Right lobe of liver (tissue), 6 donors: ENCODE measurements around the gene FUT7. TPM values are rescaled to one million over a fixed set of nuclear protein-coding genes. Genes with fewer than 3 reads are reported as not detected.

ENCODE experiments used
- ATAC-seq, 4 donors: fragments of 200-7000 bp; cut with Tn5 transposase; one replicate each; pipeline ENCODE4 v1.9.1; 2020; ENCODE audit warnings: mild to moderate bottlenecking in 4 of 4, moderate library complexity in 4 of 4
- DNase-seq, 3 donors: peaks; one replicate each; pipeline ENCODE4 v3.0.0-alpha.2; 2020
- H3K27ac ChIP-seq, 3 donors: fragments of 200-600 bp; one replicate each; pipeline ENCODE4 v1.8.0; 2022
- H3K27me3 ChIP-seq, 2 donors: fragments of 200-600 bp; one replicate each; pipeline ENCODE4 v1.8.0; 2022
- H3K36me3 ChIP-seq, 4 donors: fragments of 200-600 bp; sonication (generic) in 1 of 4; one replicate each; pipeline versions ENCODE4 v1.5.1 to v1.8.0; 2017 to 2022; ENCODE audit warnings: control low read depth in 1 of 4
- H3K4me1 ChIP-seq, 4 donors: fragments of 200-600 bp; sonication (generic) in 1 of 4; one replicate each; pipeline versions ENCODE4 v1.5.1 to v1.8.0; 2017 to 2022; ENCODE audit warnings: control low read depth in 1 of 4
- H3K4me3 ChIP-seq, 3 donors: fragments of 200-600 bp; one replicate each; pipeline ENCODE4 v1.8.0; 2022
- H3K9me3 ChIP-seq, 4 donors: fragments of 200-600 bp; sonication (generic) in 1 of 4; one replicate each; pipeline versions ENCODE4 v1.5.1 to v1.8.0; 2017 to 2022; ENCODE audit warnings: control low read depth in 1 of 4
- POLR2A ChIP-seq: fragments of 450-650 bp; IDR thresholded peaks from one replicate; pipeline ENCODE4 v1.6.1; 2017; ENCODE audit warnings: antibody characterized with exemption, mild to moderate bottlenecking
- WGBS: methylation state at CpG from one replicate; pipeline ENCODE4 v1.1.6; 2018; ENCODE audit warnings: low coverage, low lambda C conversion rate; ENCODE audit not compliant: insufficient coverage; ENCODE audit errors: missing lambda C conversion rate; 5-methylcytosine and 5-hydroxymethylcytosine counted together
- intact Hi-C, 2 donors: fragments of 100-400 bp; cut with DNase I; formaldehyde crosslinking; loops; one replicate each; pipeline versions ENCODE4 v1.11.2 to v1.14.1; 2022
- total RNA-seq, 6 experiments: library from RNA; depleted of rRNA in 2 of 6; stranded (reverse); fragments of >200 nt in 2 of 6; fragmentation: NEBNext Ultra II Directional in 3 of 6; extraction: Animal tissue kit (Norgen Biotek cat#: 25700) in 3 of 6; gene quantifications; one replicate each; pipeline versions ENCODE4 v1.1.0 to v1.2.4, GENCODE V29; 2016 to 2023
- TF ChIP-seq, protein P1 (sequence below), 4 donors: fragments of 200-600 bp in 3 of 4; fragments of 450-650 bp in 1 of 4; IDR thresholded peaks; one replicate each; pipeline versions ENCODE4 v1.5.1 to v1.8.0; 2016 to 2022; ENCODE audit warnings: antibody characterized with exemption in 4 of 4, mild to moderate bottlenecking in 2 of 4
- donor health status: DM: no; HTN: yes; CAD: no.
- donor health status: DM: no; HTN: no; CAD: no.
- donor health status: DM: no; HTN: no; CAD: no.
- donor health status: DM: no; HTN: yes; CAD: no.
- donor health status: DM: no; HTN: yes; CAD: no.

FUT7 gene
- total RNA-seq, 6 experiments from 2014 or later, result 0.12 to 0.13 TPM; not detected in 4

- H3K27ac ChIP-seq, result no peak overlapping the region
- WGBS, result 77% methylated on average over 4 of the region's 10 CpGs
- peaks cover 0 to 3% (median 0%) of the 10 kb centered on the region in 4 donors for H3K4me1 ChIP-seq
- ATAC-seq, result no peak
- TF ChIP-seq, protein P1, sequence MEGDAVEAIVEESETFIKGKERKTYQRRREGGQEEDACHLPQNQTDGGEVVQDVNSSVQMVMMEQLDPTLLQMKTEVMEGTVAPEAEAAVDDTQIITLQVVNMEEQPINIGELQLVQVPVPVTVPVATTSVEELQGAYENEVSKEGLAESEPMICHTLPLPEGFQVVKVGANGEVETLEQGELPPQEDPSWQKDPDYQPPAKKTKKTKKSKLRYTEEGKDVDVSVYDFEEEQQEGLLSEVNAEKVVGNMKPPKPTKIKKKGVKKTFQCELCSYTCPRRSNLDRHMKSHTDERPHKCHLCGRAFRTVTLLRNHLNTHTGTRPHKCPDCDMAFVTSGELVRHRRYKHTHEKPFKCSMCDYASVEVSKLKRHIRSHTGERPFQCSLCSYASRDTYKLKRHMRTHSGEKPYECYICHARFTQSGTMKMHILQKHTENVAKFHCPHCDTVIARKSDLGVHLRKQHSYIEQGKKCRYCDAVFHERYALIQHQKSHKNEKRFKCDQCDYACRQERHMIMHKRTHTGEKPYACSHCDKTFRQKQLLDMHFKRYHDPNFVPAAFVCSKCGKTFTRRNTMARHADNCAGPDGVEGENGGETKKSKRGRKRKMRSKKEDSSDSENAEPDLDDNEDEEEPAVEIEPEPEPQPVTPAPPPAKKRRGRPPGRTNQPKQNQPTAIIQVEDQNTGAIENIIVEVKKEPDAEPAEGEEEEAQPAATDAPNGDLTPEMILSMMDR (IDR thresholded peaks at IDR 0.05), result no peak
- TF ChIP-seq POLR2A, result no peak
- no peak for DNase-seq
- H3K4me3 ChIP-seq, result no peak overlapping the region
- no peaks in the 10 kb centered on the region for H3K36me3 ChIP-seq
- no peaks in the 10 kb centered on the region for H3K27me3 ChIP-seq
- intact Hi-C loops, result loop anchor here (5.0 to 10.0 kb wide), 3 partner anchors 93 to 263 kb away; partner anchors contain the start of genes C8G (in 1 of the 2) and FBXW5 (in 1 of the 2)
- no peaks in the 10 kb centered on the region for H3K9me3 ChIP-seq
Measured at GRCh38 chr9:137037483-137037882, 5.6 kb upstream of the FUT7 start.

DNA sequence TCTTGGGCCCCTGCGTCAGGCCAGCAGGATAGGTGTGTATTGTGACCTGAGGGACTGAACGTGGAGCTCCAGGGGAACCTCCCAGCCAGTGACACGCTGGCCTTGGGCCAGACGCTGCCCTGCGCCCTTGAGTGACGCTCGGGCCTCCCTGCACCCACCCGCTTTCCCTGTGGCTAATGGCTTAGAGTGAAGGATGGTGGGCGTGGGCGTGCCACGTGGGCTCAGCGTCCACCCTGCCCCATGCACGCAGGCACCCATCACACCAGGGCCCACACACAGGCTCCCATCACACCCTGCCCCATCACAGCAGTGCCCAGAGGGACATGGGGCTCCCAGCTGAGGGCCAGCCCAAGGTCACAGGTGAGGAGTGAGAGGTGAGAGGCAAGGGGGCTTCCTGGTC, 5.1 kb upstream of the FUT7 start:
- DNase-seq (no peak), ATAC-seq (no peak)
- Histone ChIP-seq H3K27me3 (no peaks in the 10 kb centered on the region), H3K4me3 (no peak overlapping the region), H3K27ac (no peak overlapping the region), H3K9me3 (no peaks in the 10 kb centered on the region), H3K36me3 (no peaks in the 10 kb centered on the region), H3K4me1 (peaks cover 0 to 3% (median 0%) of the 10 kb centered on the region in 4 donors)
- TF ChIP-seq, protein P1 (IDR thresholded peaks at IDR 0.05), result no peak
- TF ChIP-seq POLR2A, result no peak
- WGBS, result no CpG with 5 or more reads among the region's 13 CpGs
- intact Hi-C loops, result loop anchor here (5.0 to 10.0 kb wide), 3 partner anchors 92 to 262 kb away; partner anchors contain the start of genes C8G (in 1 of the 2) and FBXW5 (in 1 of the 2)

DNA sequence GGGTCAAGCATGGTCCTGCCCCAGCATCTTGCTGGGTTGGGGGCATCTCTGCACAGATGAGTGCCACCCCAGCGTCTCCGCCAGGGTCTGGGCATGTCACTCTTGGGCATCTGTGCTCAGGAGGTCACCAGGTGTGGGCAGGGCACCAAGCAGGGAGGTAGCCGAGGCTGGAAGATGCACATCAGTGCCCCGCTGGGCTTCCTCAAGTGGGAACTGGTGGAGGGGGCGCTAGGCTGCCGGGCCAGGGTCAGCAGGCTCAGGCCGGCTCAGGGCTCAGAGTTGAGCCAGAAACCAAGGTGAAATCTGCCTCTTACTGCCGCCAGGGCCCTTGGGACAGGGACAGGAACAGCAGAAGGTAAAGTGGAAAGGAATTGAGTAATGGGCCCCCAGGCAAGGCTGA, 4.0 kb upstream of the FUT7 start:
- Histone ChIP-seq H3K9me3 (no peaks in the 10 kb centered on the region), H3K36me3 (no peaks in the 10 kb centered on the region), H3K27ac (no peak overlapping the region), H3K4me1 (peaks cover 0 to 3% (median 0%) of the 10 kb centered on the region in 4 donors), H3K4me3 (no peak overlapping the region), H3K27me3 (no peaks in the 10 kb centered on the region)
- 46% methylated on average over 2 of the region's 8 CpGs for WGBS
- intact Hi-C loops, result loop anchor here (5.0 to 10.0 kb wide), 3 partner anchors 91 to 261 kb away; partner anchors contain the start of genes C8G (in 1 of the 2) and FBXW5 (in 1 of the 2)
- ATAC-seq, result no peak
- no peak for DNase-seq
- TF ChIP-seq, protein P1 (IDR thresholded peaks at IDR 0.05), result no peak
- TF ChIP-seq POLR2A, result no peak

- TF ChIP-seq POLR2A, result no peak
- TF ChIP-seq, protein P1 (IDR thresholded peaks at IDR 0.05), result peak in 1 of 4 donors; percentile 15
- Histone ChIP-seq H3K9me3 (no peaks in the 10 kb centered on the region), H3K4me3 (no peak overlapping the region), H3K27ac (no peak overlapping the region), H3K36me3 (no peaks in the 10 kb centered on the region), H3K27me3 (no peaks in the 10 kb centered on the region), H3K4me1 (peaks cover 0 to 3% (median 0%) of the 10 kb centered on the region in 4 donors)
- DNase-seq (no peak), ATAC-seq (peak in 1 of 4 donors; percentile 2)
- intact Hi-C loops, result loop anchor here (5.0 to 10.0 kb wide), 3 partner anchors 91 to 261 kb away; partner anchors contain the start of genes C8G (in 1 of the 2) and FBXW5 (in 1 of the 2)
- no CpG with 5 or more reads among the region's 9 CpGs for WGBS
Measured at GRCh38 chr9:137035507-137035834, 3.6 kb upstream of the FUT7 start.
